ENCODE data around the gene CACNA1H.

Gene CACNA1H

DNA sequence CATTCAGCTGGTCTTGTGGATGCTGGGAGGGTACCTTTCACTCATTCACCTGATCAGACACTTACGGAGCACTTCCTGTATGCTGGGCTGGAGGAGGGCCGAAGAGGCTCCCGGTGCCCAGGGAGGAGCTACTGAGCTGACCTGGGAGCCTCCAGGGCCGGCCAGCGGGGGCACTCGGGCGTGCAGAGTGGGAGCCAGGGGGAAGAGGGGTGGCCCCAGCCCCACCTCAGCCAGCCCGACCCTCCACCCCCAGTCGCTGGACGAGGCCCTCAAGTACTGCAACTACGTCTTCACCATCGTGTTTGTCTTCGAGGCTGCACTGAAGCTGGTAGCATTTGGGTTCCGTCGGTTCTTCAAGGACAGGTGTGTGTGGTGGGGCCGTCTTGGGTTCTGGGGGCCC lies 61.8 kb downstream of the CACNA1H start:
- TF ChIP-seq, protein P1, sequence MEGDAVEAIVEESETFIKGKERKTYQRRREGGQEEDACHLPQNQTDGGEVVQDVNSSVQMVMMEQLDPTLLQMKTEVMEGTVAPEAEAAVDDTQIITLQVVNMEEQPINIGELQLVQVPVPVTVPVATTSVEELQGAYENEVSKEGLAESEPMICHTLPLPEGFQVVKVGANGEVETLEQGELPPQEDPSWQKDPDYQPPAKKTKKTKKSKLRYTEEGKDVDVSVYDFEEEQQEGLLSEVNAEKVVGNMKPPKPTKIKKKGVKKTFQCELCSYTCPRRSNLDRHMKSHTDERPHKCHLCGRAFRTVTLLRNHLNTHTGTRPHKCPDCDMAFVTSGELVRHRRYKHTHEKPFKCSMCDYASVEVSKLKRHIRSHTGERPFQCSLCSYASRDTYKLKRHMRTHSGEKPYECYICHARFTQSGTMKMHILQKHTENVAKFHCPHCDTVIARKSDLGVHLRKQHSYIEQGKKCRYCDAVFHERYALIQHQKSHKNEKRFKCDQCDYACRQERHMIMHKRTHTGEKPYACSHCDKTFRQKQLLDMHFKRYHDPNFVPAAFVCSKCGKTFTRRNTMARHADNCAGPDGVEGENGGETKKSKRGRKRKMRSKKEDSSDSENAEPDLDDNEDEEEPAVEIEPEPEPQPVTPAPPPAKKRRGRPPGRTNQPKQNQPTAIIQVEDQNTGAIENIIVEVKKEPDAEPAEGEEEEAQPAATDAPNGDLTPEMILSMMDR (conservative IDR thresholded peaks at IDR 0.05) = no peak
- H3K27ac ChIP-seq = no peak overlapping the region

DNA sequence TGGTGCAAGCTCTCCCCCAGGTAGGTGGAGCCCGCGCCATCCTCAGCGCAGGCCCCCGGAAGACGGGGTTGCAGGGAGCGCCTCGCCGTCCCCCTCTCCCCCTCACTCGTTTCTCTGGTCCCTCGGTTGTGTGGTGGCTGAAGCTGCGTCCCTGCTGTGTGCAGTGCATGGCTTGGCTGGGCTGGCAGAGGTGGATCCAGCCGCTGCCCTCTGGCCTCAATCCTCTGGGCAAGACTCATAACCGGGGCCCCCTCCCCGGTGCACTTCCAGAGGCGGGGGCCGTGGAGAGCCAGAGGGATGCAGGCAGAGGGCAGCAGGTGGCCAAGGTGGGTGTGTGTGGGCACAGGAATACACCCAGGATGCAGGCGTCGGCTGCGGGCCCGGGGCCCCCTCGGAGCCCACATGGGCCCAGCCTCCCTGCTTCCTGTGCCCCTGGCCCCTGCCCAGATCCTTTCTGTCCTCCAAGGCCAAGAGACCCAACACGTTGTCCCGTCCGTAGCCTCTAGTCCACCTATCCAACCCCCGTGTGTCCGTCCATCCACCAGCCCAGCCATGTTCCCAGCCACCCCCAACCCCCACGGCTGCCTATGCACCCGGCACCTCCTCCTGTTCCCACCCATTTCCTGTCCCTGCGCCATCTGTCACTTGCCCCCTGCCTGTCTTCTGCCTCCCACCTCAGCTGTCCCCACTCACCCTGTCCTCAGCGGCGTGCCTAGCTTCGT lies 62.8 kb downstream of the CACNA1H start:
- H3K27ac ChIP-seq = no peak overlapping the region
- TF ChIP-seq, protein P1 (conservative IDR thresholded peaks at IDR 0.05) = no peak

DNA sequence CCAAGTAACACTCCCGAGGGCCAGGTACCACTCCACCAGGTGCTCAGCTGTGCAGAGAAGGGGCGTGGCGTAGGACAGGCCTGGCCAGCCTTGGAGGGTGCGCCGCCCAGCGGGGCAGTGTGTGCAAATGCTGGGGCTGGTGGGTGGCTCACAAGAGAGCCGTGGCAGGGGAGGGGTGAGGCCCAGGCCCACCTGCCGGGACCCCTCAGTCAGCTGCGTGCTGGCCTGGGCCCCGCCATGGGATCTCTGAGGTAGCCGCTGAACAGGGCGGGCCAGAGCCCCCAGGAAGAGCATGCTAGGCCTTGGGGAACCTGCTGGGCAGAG lies 63.4 kb downstream of the CACNA1H start:
- no peak overlapping the region for H3K27ac ChIP-seq

DNA sequence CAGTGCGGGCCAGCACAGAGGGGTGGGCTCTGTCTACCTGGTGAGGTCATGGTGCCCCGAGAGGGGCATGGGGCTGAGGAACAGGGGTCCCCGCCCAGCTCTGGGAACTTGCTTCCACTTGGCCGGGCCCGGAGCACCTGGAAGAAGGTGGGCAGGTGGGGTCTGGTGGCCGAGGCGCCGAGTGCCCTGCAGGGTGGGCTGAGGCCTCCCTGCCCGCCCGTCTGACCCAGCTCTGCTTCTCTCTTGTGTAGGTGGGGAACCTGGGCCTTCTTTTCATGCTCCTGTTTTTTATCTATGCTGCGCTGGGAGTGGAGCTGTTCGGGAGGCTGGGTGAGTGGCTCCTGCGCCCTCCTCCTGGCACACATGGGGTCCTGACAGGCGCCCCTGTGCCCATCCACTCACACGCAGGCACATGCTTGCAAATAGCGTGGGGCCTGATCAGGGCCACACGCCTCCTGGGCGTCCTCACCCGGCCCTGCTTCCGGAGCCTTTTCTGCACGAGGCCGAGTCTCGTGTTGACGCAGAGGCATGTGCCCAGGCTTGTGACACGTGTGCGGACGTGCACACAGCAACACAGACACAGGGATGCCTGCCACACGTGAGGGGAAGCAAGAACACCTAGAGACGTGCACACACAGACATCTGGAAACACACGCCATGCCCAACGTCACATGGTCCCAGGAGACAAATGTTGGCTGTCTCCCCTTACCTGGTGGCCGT lies 63.9 kb downstream of the CACNA1H start:
- no peak overlapping the region for H3K27ac ChIP-seq
- TF ChIP-seq, protein P1 (conservative IDR thresholded peaks at IDR 0.05) = no peak

More for the DNA sequence above, 63.4 kb downstream of the CACNA1H start:
- TF ChIP-seq, protein P1 (conservative IDR thresholded peaks at IDR 0.05) = no peak

DNA sequence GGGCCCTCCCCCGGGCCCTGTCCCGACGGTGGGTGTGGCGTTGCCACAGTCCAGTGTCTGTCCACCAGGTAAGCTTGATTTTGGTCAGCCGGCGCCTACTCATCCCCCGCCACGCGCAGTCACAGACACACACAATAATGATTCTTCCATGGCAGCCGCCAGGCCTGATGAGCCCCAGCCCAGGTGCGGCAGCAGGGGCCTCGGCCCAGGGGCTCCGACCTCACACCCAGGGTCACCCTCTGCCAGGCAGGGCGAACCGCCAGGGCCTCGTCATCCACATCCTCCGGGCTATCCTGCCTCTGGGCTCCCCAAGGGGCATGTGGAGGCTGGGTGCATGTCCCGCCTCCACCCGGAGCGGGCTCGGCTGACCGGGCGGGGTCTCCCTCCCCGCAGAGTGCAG lies 64.6 kb downstream of the CACNA1H start:
- no peak overlapping the region for H3K27ac ChIP-seq
- TF ChIP-seq, protein P1 (conservative IDR thresholded peaks at IDR 0.05) = no peak

DNA sequence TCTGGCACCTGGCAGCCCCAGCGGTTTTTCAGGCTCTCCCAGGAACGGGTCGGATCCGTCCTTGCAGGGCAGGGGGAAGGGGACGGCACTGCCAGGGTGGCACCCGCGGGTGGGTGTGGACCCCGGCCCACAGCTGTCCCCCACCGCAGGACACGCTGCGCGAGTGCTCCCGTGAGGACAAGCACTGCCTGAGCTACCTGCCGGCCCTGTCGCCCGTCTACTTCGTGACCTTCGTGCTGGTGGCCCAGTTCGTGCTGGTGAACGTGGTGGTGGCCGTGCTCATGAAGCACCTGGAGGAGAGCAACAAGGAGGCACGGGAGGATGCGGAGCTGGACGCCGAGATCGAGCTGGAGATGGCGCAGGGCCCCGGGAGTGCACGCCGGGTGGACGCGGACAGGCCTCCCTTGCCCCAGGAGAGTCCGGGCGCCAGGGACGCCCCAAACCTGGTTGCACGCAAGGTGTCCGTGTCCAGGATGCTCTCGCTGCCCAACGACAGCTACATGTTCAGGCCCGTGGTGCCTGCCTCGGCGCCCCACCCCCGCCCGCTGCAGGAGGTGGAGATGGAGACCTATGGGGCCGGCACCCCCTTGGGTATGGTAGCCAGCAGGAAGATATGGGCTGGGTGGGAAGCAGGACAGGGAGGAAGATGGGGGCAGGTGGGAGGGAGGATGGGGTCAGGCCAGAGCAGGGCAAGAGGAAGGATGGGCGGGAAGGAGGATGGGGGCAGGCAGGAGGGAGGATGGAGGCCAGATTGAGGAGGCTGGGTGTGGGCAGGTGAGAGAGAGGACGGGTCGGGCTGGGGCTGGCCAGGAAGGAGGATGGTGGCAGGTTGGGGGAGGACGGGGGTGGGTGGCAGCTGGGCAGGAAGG lies 65.4 kb downstream of the CACNA1H start:
- H3K27ac ChIP-seq = no peak overlapping the region
- TF ChIP-seq, protein P1 (conservative IDR thresholded peaks at IDR 0.05) = no peak
